Measurements from ENCODE around the gene CCDC68.
"Not testable (repeated sequence)": the region's sequence is repeated elsewhere in the genome, so short reads cannot be mapped to it uniquely, and the experiment has no call there.

The CCDC68 gene

GRCh38 chr18:54958704-54959625 lies at the start of gene CCDC68:
Gene CCDC68, minus strand, starts transcription at chr18:54959461. Its CDS starts 16,670 bp downstream, at chr18:54942791.
- no peak for DNase-seq (ENCODE audit: low read depth in 2 of 2)

- peak in 1 of 2 experiments; percentile 16 for DNase-seq (ENCODE audit: low read depth in 2 of 2)
Measured at GRCh38 chr18:55007602-55008001, 48.3 kb upstream of the CCDC68 start.

GRCh38 chr18:55003695-55004094 lies 44.4 kb upstream of the CCDC68 start:
- DNase-seq (ENCODE audit: low read depth in 2 of 2) = peak; percentile 34 to 37

- no peak for DNase-seq (ENCODE audit: low read depth in 2 of 2)
Measured at GRCh38 chr18:55002261-55002660, 43.0 kb upstream of the CCDC68 start.

GRCh38 chr18:55001394-55002024 lies 42.2 kb upstream of the CCDC68 start:
- no peak for DNase-seq (ENCODE audit: low read depth in 2 of 2)

- no peak for DNase-seq (ENCODE audit: low read depth in 2 of 2)
Measured at GRCh38 chr18:55000529-55000928, 41.3 kb upstream of the CCDC68 start.

GRCh38 chr18:54999016-54999415 lies 39.8 kb upstream of the CCDC68 start:
- DNase-seq (ENCODE audit: low read depth in 2 of 2) = no peak

- DNase-seq (ENCODE audit: low read depth in 2 of 2) = no peak
Measured at GRCh38 chr18:54995421-54996143, 36.3 kb upstream of the CCDC68 start.

- DNase-seq (ENCODE audit: low read depth in 2 of 2) = no peak
Measured at GRCh38 chr18:54991981-54992380, 32.7 kb upstream of the CCDC68 start.

- DNase-seq (ENCODE audit: low read depth in 2 of 2) = no peak
Measured at GRCh38 chr18:54984908-54985307, 25.6 kb upstream of the CCDC68 start.

GRCh38 chr18:54983791-54984190 lies 24.5 kb upstream of the CCDC68 start:
- DNase-seq (ENCODE audit: low read depth in 2 of 2) = no peak

GRCh38 chr18:54983041-54983686 lies 23.9 kb upstream of the CCDC68 start:
- DNase-seq (ENCODE audit: low read depth in 2 of 2) = peak; percentile 55 to 59

- no peak for DNase-seq (ENCODE audit: low read depth in 2 of 2)
Measured at GRCh38 chr18:54981076-54981475, 21.8 kb upstream of the CCDC68 start.

- peak; percentile 11 to 13 for DNase-seq (ENCODE audit: low read depth in 2 of 2)
Measured at GRCh38 chr18:54975598-54975997, 16.3 kb upstream of the CCDC68 start.

GRCh38 chr18:54973046-54973445 lies 13.8 kb upstream of the CCDC68 start:
- no peak for DNase-seq (ENCODE audit: low read depth in 2 of 2)

GRCh38 chr18:54968807-54969206 lies 9.5 kb upstream of the CCDC68 start:
- DNase-seq (ENCODE audit: low read depth in 2 of 2) = no peak

- DNase-seq (ENCODE audit: low read depth in 2 of 2) = not testable (repeated sequence)
Measured at GRCh38 chr18:54968237-54968636, 9.0 kb upstream of the CCDC68 start.

GRCh38 chr18:54967786-54968185 lies 8.5 kb upstream of the CCDC68 start:
- DNase-seq (ENCODE audit: low read depth in 2 of 2) = no peak

- no peak for DNase-seq (ENCODE audit: low read depth in 2 of 2)
Measured at GRCh38 chr18:54964741-54965140, 5.5 kb upstream of the CCDC68 start.

- no peak for DNase-seq (ENCODE audit: low read depth in 2 of 2)
Measured at GRCh38 chr18:54962919-54963645, 3.8 kb upstream of the CCDC68 start.

- no peak for DNase-seq (ENCODE audit: low read depth in 2 of 2)
Measured at GRCh38 chr18:54961868-54962267, 2.6 kb upstream of the CCDC68 start.
